ENCODE results near the gene INO80D. TPM values are rescaled to one million over a fixed set of nuclear protein-coding genes. Genes with fewer than 3 reads are reported as not detected.
A peak's percentile ranks its signal among the peaks of the same experiment; 100 is the strongest.

The INO80D gene
- total RNA-seq, 1 donor from 2014 or later, result 5.0 TPM

- no peak overlapping the region for H3K4me3 ChIP-seq (ENCODE audit: low read depth, low read length)
- DNase-seq (ENCODE audit: low read depth), result no peak
- no peak for TF ChIP-seq CTCF (conservative IDR thresholded peaks at IDR 0.05; ENCODE audit: low read depth, low read length)
Measured at GRCh38 chr2:206096876-206097275, 10.9 kb upstream of the INO80D start.

GRCh38 chr2:206095536-206096332 is 9.8 kb upstream of the INO80D start:
- TF ChIP-seq CTCF (conservative IDR thresholded peaks at IDR 0.05; ENCODE audit: low read depth, low read length), result no peak
- DNase-seq (ENCODE audit: low read depth), result no peak
- no peak overlapping the region for H3K4me3 ChIP-seq (ENCODE audit: low read depth, low read length)

GRCh38 chr2:206092297-206092696 is 6.3 kb upstream of the INO80D start:
- DNase-seq (ENCODE audit: low read depth), result no peak
- no peak for TF ChIP-seq CTCF (conservative IDR thresholded peaks at IDR 0.05; ENCODE audit: low read depth, low read length)
- no peak overlapping the region for H3K4me3 ChIP-seq (ENCODE audit: low read depth, low read length)

GRCh38 chr2:206088248-206088647 is 2.3 kb upstream of the INO80D start:
- no peak for DNase-seq (ENCODE audit: low read depth)
- H3K4me3 ChIP-seq (ENCODE audit: low read depth, low read length), result no peak overlapping the region
- no peak for TF ChIP-seq CTCF (conservative IDR thresholded peaks at IDR 0.05; ENCODE audit: low read depth, low read length)

GRCh38 chr2:206086716-206087350 is 859 bp upstream of the INO80D start:
- TF ChIP-seq CTCF (conservative IDR thresholded peaks at IDR 0.05; ENCODE audit: low read depth, low read length), result no peak
- no peak for DNase-seq (ENCODE audit: low read depth)
- peak overlapping the region; percentile 83 for H3K4me3 ChIP-seq (ENCODE audit: low read depth, low read length)

- no peak for TF ChIP-seq CTCF (conservative IDR thresholded peaks at IDR 0.05; ENCODE audit: low read depth, low read length)
- DNase-seq (ENCODE audit: low read depth), result no peak
- H3K4me3 ChIP-seq (ENCODE audit: low read depth, low read length), result peak overlapping the region; percentile 83
Measured at GRCh38 chr2:206084870-206085741, 868 bp downstream of the INO80D start.
